Glomerular endothelial cell (primary cell): ENCODE data around the gene CKM. TPM values are rescaled to one million over a fixed set of nuclear protein-coding genes. Genes with fewer than 3 reads are reported as not detected.
"Not testable (repeated sequence)": the region's sequence is repeated elsewhere in the genome, so short reads cannot be mapped to it uniquely, and the experiment has no call there.

ENCODE experiments used
- DNase-seq: peaks from one replicate; pipeline ENCODE4 v3.0.0-alpha.2; 2011; ENCODE audit warnings: low read depth, low spot score; ENCODE audit errors: extremely low read depth
- total RNA-seq: library from RNA; depleted of rRNA; stranded (reverse); fragments of >200 nt; gene quantifications from 2 replicates; pipeline ENCODE4 v1.2.3, GENCODE V29; 2015

Gene CKM
- total RNA-seq, 1 donor from 2014 or later: not detected

GRCh38 chr19:45294291-45295029, 28.2 kb downstream of the CKM start:
- DNase-seq: no peak

- DNase-seq: no peak
These were observed 29.0 kb downstream of the CKM start for GRCh38 chr19:45293682-45294081.

DNA sequence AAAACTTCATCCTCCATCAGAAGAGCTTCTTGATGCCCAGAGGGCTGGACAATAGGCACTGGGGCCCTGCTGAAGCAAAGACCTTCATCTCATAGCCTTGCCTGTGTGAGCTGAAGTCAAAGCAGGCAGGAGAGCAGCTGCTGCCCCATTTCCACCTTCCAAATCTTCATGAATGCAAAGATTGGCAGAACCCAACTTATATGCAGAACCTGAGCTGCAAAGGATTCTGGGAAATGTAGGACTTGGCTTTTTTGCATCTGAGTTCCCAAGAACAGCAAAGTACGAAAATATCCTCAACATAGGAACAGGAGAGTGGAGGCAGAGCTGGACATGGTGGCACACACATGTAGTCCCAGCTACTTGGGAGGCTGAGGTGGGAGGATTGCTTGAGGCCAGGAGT, 30.8 kb downstream of the CKM start:
- DNase-seq: no peak

GRCh38 chr19:45290381-45290931, 32.2 kb downstream of the CKM start:
- no peak for DNase-seq

- no peak for DNase-seq
These were observed 39.1 kb downstream of the CKM start for GRCh38 chr19:45283443-45284033.

DNA sequence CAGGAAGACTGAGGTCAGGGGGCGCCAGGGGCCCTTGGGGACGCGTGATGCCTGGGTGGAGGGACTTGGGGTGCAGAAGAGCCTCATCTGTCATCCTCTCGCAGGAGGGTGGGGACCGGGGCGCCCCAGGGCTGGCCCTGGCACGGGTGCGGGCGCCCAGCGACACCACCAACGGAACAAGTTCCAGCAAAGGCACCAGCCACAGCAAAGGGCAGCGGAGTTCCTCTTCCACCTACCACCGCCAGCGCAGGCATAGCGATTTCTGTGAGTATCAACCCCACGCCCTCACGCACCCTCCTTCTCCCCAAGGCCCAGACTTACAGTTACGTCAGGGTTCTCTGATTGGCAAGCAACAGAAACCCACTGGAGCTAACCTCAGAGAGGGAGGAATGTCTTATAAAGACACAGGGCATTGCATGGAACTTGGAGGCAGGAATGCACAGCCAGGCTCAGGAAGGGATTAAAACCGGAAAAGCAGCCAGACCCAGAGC, 42.2 kb downstream of the CKM start:
- no peak for DNase-seq

DNA sequence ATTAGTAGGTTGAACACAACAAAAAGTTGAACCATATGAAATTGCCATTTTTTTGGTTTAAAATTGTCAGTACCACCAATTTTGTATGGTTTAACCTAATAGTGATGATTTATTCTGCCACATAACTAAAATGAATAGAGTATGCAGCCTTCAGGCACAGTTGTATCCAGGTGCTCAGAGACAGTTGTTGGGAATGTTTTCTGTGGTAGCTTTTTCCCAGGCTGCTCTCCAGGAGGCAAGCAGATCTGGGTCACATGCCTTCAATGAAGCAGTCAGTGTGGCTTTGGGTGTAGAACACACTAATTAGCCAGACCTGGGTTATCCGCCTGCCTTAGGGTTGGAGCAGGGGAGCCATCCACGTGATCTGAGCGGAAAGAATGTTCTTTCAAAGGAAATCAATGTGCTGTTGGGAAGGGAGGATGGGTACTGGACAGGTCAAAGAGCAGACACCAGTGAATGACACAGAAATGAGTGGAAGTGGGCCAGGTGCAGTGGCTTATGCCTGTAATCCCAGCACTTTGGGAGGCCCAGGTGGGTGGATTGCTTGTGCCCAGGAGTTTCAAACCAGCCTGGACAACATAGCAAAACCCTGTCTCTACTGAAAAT, 43.0 kb downstream of the CKM start:
- DNase-seq: no peak

- DNase-seq: no peak
These were observed 44.6 kb downstream of the CKM start for GRCh38 chr19:45278087-45278486.

GRCh38 chr19:45276284-45276687, 46.4 kb downstream of the CKM start:
- DNase-seq: no peak

DNA sequence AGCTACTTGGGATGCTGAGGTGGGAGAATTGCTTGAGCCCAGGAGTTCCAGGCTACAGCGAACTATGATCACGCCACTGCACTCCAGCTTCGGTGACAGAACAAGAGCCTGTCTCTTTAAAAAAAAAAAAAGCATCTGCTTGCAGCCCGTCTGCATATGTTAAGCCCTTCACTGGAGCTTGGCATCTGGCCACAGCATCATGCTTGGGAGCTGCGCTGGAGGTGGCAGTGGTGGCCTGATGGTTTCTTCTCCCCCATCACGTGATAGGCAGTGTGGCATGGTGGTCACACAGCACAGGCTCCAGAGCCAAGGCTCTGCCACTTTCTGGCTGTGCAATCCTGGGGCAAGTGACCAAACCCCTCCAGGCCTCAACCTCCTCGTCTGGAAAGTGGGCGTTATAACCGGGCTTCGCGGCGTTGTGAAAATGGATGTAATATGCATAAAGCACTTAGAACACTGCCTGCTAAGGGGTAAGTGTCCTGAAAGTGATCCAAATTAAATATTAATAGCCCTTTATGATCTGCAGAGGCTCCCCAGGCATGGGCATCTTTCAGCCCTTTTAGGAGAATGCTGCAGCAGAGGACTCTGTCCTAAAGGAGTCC, 47.2 kb downstream of the CKM start:
- no peak for DNase-seq

- DNase-seq: no peak
These were observed 49.2 kb downstream of the CKM start for GRCh38 chr19:45273521-45273855.

DNA sequence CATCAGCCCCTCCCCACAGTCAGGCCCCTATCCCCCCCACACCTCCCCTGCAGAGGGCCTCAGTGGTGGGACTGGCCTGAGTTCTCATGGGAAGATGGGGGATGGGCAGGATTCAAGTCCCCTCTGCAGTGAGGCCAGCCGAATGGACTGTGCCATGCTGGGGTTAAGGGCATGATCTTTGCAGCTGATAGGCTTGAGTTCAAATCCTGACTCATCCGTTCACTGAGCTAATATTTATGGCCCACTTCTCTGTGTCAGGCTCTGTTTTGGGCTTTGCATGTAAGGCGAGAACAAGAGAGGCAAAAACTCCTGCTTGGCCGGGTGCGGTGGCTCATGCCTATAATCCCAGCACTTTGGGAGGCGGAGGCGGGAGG, 51.0 kb downstream of the CKM start:
- no peak for DNase-seq

DNA sequence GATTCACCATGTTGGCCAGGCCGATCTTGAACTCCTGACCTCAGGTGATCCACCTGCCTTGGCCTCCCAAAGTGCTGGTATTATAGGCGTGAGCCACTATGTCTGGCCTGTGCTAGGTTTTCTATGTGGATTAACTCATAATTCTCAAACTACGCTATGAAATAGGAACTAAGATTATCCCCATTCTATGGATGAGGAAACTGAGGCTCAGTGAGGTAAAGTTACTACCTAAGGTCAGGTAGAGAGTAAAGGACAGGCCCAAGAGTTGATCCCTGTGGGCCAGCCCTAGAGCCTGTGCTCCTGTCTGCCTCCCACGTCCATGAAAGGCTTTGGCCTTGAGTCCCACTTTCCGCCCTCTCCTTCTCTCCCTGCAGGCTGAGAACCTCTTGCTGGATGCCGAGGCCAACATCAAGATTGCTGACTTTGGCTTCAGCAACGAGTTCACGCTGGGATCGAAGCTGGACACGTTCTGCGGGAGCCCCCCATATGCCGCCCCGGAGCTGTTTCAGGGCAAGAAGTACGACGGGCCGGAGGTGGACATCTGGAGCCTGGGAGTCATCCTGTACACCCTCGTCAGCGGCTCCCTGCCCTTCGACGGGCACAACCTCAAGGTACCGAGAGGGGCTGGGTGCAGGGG, 51.5 kb downstream of the CKM start:
- DNase-seq: no peak

DNA sequence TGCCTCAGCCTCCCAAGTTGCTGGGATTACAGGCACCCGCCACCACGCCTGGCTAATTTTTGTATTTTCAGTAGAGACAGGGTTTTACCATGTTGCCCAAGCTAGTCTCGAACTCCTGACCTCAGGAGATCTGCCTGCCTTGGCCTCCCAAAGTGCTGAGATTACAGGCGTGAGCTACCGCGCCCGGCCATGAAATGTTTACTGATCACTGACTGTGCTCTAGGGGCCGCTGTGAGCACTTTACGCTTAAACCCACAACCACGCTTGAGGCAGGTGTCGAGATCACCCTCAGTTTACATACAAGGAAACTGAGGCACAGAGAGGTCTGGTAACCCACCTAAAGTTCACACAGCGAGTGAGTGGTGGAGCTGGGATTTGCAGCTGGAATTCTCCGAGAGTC, 52.7 kb downstream of the CKM start:
- DNase-seq: not testable (repeated sequence)

GRCh38 chr19:45267296-45267695, 55.4 kb downstream of the CKM start:
- DNase-seq: no peak

GRCh38 chr19:45265375-45265774, 57.3 kb downstream of the CKM start:
- no peak for DNase-seq

DNA sequence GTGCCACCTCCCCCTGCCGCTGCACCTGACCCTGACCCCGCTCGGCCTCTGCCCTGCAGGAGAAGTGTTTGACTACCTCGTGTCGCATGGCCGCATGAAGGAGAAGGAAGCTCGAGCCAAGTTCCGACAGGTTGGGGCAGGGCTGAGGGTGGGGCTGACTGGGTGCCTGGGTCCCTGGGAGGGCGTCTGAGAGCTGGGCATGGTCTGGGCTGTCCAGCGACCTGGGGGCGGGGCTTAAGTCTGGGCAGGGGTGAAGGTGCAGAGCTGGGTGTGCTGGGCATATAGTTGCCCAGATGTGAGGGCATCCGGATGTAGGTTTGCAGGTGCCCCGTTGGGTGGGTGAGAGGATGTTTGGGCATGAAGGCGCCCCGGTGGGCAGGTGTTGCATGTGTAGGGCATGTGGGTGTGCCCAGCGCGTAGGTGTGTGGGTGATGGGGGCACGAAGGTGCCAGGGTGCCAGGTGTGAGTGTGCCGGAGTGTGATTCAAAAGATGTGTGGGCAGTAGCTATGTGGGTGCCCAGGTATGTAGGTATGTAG, 57.8 kb downstream of the CKM start:
- DNase-seq: no peak

GRCh38 chr19:45263013-45263412, 59.7 kb downstream of the CKM start:
- DNase-seq: no peak

DNA sequence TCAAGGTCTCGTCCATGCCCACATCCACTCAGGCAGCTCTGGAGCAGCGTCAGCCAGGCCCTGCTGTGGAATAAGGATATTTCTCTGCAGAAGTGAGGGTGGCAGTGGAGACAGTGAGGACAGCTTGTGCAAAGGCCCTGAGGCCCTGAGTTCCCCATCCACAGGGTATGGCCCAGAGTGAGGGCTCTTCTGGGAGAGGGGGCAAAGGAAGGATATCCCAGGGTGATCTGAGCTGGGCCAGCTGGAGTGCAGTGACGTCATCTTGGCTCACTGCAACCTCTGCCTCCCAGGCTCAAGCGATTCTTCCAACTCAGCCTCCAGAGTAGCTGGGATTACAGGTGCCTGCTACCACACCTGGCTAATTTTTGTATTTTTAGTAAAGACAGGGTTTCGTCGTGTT, 60.1 kb downstream of the CKM start:
- DNase-seq: no peak

GRCh38 chr19:45258862-45259261, 63.8 kb downstream of the CKM start:
- DNase-seq: no peak

GRCh38 chr19:45256836-45257235, 65.8 kb downstream of the CKM start:
- DNase-seq: no peak
